GM19193 (cell line): ENCODE data around the gene TSHZ2.

Experiments
- POLR2A ChIP-seq: IDR thresholded peaks from 4 replicates; pipeline ENCODE4 v1.6.1; 2011; ENCODE audit not compliant: insufficient read depth, insufficient read length; ENCODE audit errors: extremely low read depth

The TSHZ2 gene

GRCh38 chr20:53077373-53078205 lies 105.4 kb downstream of the TSHZ2 start:
- TF ChIP-seq POLR2A, result no peak

- TF ChIP-seq POLR2A, result no peak
Observed at GRCh38 chr20:53078761-53079160, 106.6 kb downstream of the TSHZ2 start.

GRCh38 chr20:53079261-53079691 lies 107.1 kb downstream of the TSHZ2 start:
- no peak for TF ChIP-seq POLR2A

GRCh38 chr20:53079828-53080686 lies 107.9 kb downstream of the TSHZ2 start:
- no peak for TF ChIP-seq POLR2A

- TF ChIP-seq POLR2A, result no peak
Observed at GRCh38 chr20:53080687-53080962, 108.5 kb downstream of the TSHZ2 start.

- TF ChIP-seq POLR2A, result no peak
Observed at GRCh38 chr20:53080969-53081871, 109.1 kb downstream of the TSHZ2 start.

- no peak for TF ChIP-seq POLR2A
Observed at GRCh38 chr20:53081916-53082863, 110.0 kb downstream of the TSHZ2 start.

GRCh38 chr20:53083411-53083810 lies 111.3 kb downstream of the TSHZ2 start:
- no peak for TF ChIP-seq POLR2A

- TF ChIP-seq POLR2A, result no peak
Observed at GRCh38 chr20:53084408-53084997, 112.3 kb downstream of the TSHZ2 start.

- TF ChIP-seq POLR2A, result no peak
Observed at GRCh38 chr20:53085720-53086119, 113.6 kb downstream of the TSHZ2 start.

- TF ChIP-seq POLR2A, result no peak
Observed at GRCh38 chr20:53087037-53087777, 115.0 kb downstream of the TSHZ2 start.

- TF ChIP-seq POLR2A, result no peak
Observed at GRCh38 chr20:53088786-53089185, 116.6 kb downstream of the TSHZ2 start.

- no peak for TF ChIP-seq POLR2A
Observed at GRCh38 chr20:53091789-53092188, 119.6 kb downstream of the TSHZ2 start.
